Aorta (tissue), 5 donors: ENCODE results near the gene RAB11FIP2. TPM values are rescaled to one million over a fixed set of nuclear protein-coding genes. Genes with fewer than 3 reads are reported as not detected.

Experiments
- ATAC-seq: fragments of 200-7000 bp; cut with Tn5 transposase; one replicate; pipeline ENCODE4 v1.9.1; 2022; ENCODE audit warnings: moderate library complexity; ENCODE audit not compliant: low FRiP score
- DNase-seq, 2 donors: peaks; one replicate each; pipeline ENCODE4 v3.0.0-alpha.2; 2020
- H3K27ac ChIP-seq, 2 donors: one replicate each; pipeline ENCODE4 v1.5.1; 2013; ENCODE audit warnings: low read length in 2 of 2, mild to moderate bottlenecking in 2 of 2, moderate library complexity in 2 of 2, control low read depth in 1 of 2, inconsistent platforms in 1 of 2, low read depth in 1 of 2
- H3K27me3 ChIP-seq, 2 donors: one replicate each; pipeline ENCODE4 v1.6.1; 2013; ENCODE audit warnings: control low read depth in 1 of 2, low read length in 1 of 2, mild to moderate bottlenecking in 1 of 2, moderate library complexity in 1 of 2; ENCODE audit not compliant: insufficient read depth in 2 of 2, control insufficient read depth in 1 of 2
- H3K36me3 ChIP-seq, 2 donors: one replicate each; pipeline ENCODE4 v1.6.1; 2013; ENCODE audit warnings: control low read depth in 1 of 2, low read length in 1 of 2, mild to moderate bottlenecking in 1 of 2; ENCODE audit not compliant: insufficient read depth in 2 of 2, control insufficient read depth in 1 of 2
- H3K4me1 ChIP-seq, 2 donors: one replicate each; pipeline ENCODE4 v1.6.1; 2013; ENCODE audit warnings: low read length in 2 of 2, control low read depth in 1 of 2, mild to moderate bottlenecking in 1 of 2, moderate library complexity in 1 of 2; ENCODE audit not compliant: insufficient read depth in 2 of 2, control insufficient read depth in 1 of 2
- H3K4me3 ChIP-seq, 2 donors: one replicate each; pipeline ENCODE4 v1.5.1; 2013; ENCODE audit warnings: low read length in 2 of 2, control low read depth in 1 of 2, mild to moderate bottlenecking in 1 of 2
- H3K9me3 ChIP-seq: one replicate; pipeline ENCODE4 v1.6.1; 2013; ENCODE audit warnings: mild to moderate bottlenecking, low read length; ENCODE audit not compliant: control insufficient read depth
- WGBS, 2 donors: extraction: QIAGEN DNeasy Blood & Tissue Kit; methylation state at CpG; one replicate each; pipeline ENCODE4 v1.1.7; 2013; 5-methylcytosine and 5-hydroxymethylcytosine counted together
- intact Hi-C, 2 donors: fragments of 100-400 bp; cut with DNase I; formaldehyde crosslinking; loops; one replicate each; pipeline versions ENCODE4 v1.14.2 to v1.15.0; 2022
- polyA plus RNA-seq, 2 donors: library from polyadenylated mRNA; stranded (reverse); fragments of 200-250 nt; gene quantifications; one replicate each; pipeline ENCODE4 v1.2.3, GENCODE V29; 2013
- total RNA-seq, 2 donors: library from RNA; stranded (reverse); fragmentation: NEBNext Ultra II Directional; extraction: Animal tissue kit (Norgen Biotek cat#: 25700); gene quantifications; one replicate each; pipeline ENCODE4 v1.2.1, GENCODE V29; 2021
- donor health status: healthy with polysubstance abuse.
- donor health status: Bipolar disorder and iron deficiency.
- donor health status: DM: no; HTN: no; CAD: no.
- donor health status: DM: no; HTN: no; CAD: no.
- donor health status: DM: yes; HTN: yes; CAD: no.

RAB11FIP2 gene
- total and polyA plus RNA-seq, 4 donors = 5.4 to 25.1 (median 16.4) TPM

DNA sequence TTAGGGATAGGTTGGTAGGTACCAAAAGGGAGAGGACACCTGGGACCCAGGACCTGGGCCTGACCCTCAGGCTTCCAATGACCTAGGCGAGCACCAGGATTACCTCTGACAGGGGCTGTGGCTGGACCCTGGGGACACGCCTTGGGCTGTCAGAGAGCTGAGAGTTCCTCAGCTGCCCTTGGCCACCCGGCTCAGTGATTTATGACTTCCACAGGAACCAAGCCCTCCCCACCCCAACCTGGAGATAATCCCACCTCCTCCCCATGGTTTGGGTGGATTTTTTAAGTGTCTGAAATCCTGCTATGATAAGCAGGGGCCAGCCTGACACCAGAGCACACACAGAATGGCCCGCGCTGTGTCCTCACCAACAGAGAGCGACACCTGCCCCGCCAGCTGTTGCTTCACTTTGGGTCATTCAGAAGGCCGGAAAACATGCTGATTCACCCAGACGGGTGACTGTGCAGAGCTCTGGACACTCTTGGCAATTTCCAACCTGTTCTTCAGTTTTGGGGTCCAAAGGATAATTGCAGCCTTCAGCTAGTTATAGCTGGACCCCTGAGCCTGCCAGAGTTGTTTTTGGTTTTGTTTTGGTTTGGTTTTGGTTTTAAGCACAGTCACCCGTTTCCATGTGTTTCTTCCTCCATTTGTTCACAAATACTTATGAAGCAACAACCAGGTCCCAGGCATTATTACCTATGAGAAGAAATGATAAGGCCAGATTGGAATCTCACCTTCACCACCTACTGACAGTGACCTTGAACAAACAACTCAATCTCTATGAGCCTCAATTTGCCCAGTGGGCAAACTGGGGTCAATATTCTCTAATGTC is 78.2 kb downstream of the RAB11FIP2 start:
- Histone ChIP-seq H3K4me3 (no peak overlapping the region), H3K4me1 (no peaks in the 10 kb centered on the region), H3K27me3 (no peaks in the 10 kb centered on the region), H3K9me3 (no peaks in the 10 kb centered on the region), H3K27ac (no peak overlapping the region), H3K36me3 (no peaks in the 10 kb centered on the region)
- DNase-seq = no peak
- ATAC-seq = no peak
- intact Hi-C loops = no loop called here
- 58 to 74% methylated on average over 10 of the region's 10 CpGs for WGBS, 2 donors

GRCh38 chr10:117967149-117967650 is 79.5 kb downstream of the RAB11FIP2 start:
- no peaks in the 10 kb centered on the region for H3K9me3 ChIP-seq
- no peaks in the 10 kb centered on the region for H3K36me3 ChIP-seq
- H3K4me1 ChIP-seq = no peaks in the 10 kb centered on the region
- intact Hi-C loops = no loop called here
- H3K4me3 ChIP-seq = no peak overlapping the region
- ATAC-seq = no peak
- no peak overlapping the region for H3K27ac ChIP-seq
- H3K27me3 ChIP-seq = no peaks in the 10 kb centered on the region
- no peak for DNase-seq
- 79 to 85% methylated on average over 7 of the region's 7 CpGs for WGBS, 2 donors

DNA sequence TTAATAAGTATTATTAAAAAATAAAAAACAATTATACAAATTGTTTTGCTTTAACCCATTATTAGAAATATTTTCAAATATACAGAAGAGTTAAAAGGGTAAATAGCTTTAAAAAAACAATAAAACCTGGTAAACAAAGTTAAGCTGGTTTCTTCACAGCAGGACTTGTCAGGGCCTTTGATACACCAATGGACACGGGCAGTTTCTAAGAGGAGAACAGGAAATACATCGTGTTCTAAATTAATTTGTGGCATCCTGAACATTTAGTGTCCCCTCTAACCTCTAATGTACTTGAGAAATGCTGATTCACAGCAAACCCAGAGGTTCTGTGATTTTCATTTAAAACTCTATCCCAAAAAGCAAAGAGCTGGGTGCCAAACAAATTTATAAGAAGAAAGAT is 80.8 kb downstream of the RAB11FIP2 start:
- intact Hi-C loops = no loop called here
- Histone ChIP-seq H3K36me3 (no peaks in the 10 kb centered on the region), H3K4me3 (no peak overlapping the region), H3K9me3 (no peaks in the 10 kb centered on the region), H3K27ac (no peak overlapping the region), H3K4me1 (no peaks in the 10 kb centered on the region), H3K27me3 (no peaks in the 10 kb centered on the region)
- DNase-seq = no peak
- WGBS, 2 donors = 46 to 60% methylated on average over 2 of the region's 2 CpGs
- ATAC-seq = no peak

DNA sequence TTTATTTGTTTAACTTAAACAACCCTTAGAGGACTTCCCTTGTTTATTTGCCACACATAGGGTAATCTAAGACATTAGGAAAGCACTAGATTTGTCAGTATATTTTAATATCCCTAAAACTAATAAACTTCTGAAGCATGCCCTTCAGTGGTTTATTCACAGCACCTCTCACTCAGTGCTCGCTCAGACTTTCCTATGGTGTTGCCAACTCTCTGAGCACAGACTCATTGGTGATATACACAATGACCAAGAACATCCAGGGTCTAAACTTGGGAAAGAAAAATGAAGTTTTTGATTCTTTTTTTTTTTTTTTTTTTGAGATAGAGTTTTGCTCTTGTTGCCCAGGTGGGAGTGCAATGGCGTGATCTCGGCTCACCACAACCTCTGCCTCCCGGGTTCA is 82.2 kb downstream of the RAB11FIP2 start:
- no peak for ATAC-seq
- H3K4me1 ChIP-seq = no peaks in the 10 kb centered on the region
- no peaks in the 10 kb centered on the region for H3K36me3 ChIP-seq
- DNase-seq = no peak
- 79% methylated on average over 4 of the region's 4 CpGs for WGBS, 2 donors
- H3K4me3 ChIP-seq = no peak overlapping the region
- H3K27ac ChIP-seq = no peak overlapping the region
- intact Hi-C loops = no loop called here
- H3K27me3 ChIP-seq = no peaks in the 10 kb centered on the region
- no peaks in the 10 kb centered on the region for H3K9me3 ChIP-seq

GRCh38 chr10:117960345-117960935 is 86.3 kb downstream of the RAB11FIP2 start:
- H3K9me3 ChIP-seq = no peaks in the 10 kb centered on the region
- no peak overlapping the region for H3K27ac ChIP-seq
- no peak for ATAC-seq
- no peaks in the 10 kb centered on the region for H3K4me1 ChIP-seq
- whole genome bisulfite sequencing, 2 donors = 71 to 74% methylated on average over 4 of the region's 4 CpGs
- H3K4me3 ChIP-seq = no peak overlapping the region
- H3K27me3 ChIP-seq = no peaks in the 10 kb centered on the region
- DNase-seq = no peak
- no peaks in the 10 kb centered on the region for H3K36me3 ChIP-seq
- intact Hi-C loops = no loop called here

GRCh38 chr10:117956972-117957371 is 89.8 kb downstream of the RAB11FIP2 start:
- intact Hi-C loops = no loop called here
- Histone ChIP-seq H3K9me3 (no peaks in the 10 kb centered on the region), H3K4me1 (no peaks in the 10 kb centered on the region), H3K27me3 (no peaks in the 10 kb centered on the region), H3K36me3 (no peaks in the 10 kb centered on the region), H3K27ac (no peak overlapping the region), H3K4me3 (no peak overlapping the region)
- no peak for ATAC-seq
- 76 to 79% methylated on average over 2 of the region's 2 CpGs for WGBS, 2 donors
- no peak for DNase-seq

DNA sequence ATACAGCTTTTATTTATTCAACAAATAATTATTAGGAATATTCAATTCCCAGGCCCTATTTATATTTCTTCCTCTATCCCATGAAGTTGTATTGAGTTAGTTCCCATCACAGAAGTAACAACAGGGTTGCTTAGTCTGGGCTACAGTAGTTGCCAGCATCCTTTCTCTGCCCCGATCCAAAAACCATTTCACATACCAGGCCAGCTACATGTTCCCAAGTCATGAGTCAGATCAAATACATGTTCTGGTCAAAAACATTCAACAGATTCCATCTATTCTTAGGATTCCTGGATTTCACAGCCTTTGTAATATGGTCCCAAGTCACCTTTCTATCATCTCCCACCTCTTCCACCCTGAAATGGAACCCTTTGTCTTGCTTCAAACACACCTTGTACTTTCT is 91.6 kb downstream of the RAB11FIP2 start:
- H3K4me3 ChIP-seq = no peak overlapping the region
- no peak overlapping the region for H3K27ac ChIP-seq
- H3K27me3 ChIP-seq = no peaks in the 10 kb centered on the region
- no peaks in the 10 kb centered on the region for H3K36me3 ChIP-seq
- no peaks in the 10 kb centered on the region for H3K4me1 ChIP-seq
- 21 to 22% methylated on average over 1 of the region's 1 CpG for WGBS, 2 donors
- no peaks in the 10 kb centered on the region for H3K9me3 ChIP-seq
- DNase-seq (no peak), ATAC-seq (no peak)
- intact Hi-C loops = no loop called here
